NCI-H128 (cell line): Measurements from ENCODE around the gene CIAO2B.
"Not testable (repeated sequence)": the region's sequence is repeated elsewhere in the genome, so short reads cannot be mapped to it uniquely, and the experiment has no call there.

Experiments used
- DNase-seq: peaks from one replicate; lab custom pipeline; 2025; ENCODE audit not compliant: unreplicated experiment; lab: John Stamatoyannopoulos, UW

The CIAO2B gene

GRCh38 chr16:66904846-66905632, 29.2 kb downstream of the CIAO2B start:
- DNase-seq: no peak

DNA sequence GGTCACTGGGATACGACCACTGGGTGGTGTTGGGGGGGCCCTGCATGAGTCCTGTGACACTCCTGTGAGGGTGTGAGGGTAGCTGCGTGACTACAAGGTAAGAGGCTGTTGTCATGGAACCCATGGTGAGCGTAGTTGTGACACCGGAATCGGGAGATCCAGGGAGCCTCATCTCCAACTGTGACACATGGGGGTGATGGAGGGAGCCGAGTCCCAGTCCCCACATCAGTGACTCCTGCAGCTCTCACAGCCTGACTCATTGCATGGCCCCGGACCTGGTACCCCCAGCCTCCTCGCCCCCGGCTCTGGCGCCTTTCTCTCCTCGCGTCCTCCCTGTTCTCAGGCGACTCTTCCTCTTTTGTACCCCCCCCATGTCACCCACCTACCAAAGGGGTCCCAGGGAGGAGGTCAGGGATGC, 29.8 kb downstream of the CIAO2B start:
- DNase-seq: no peak

DNA sequence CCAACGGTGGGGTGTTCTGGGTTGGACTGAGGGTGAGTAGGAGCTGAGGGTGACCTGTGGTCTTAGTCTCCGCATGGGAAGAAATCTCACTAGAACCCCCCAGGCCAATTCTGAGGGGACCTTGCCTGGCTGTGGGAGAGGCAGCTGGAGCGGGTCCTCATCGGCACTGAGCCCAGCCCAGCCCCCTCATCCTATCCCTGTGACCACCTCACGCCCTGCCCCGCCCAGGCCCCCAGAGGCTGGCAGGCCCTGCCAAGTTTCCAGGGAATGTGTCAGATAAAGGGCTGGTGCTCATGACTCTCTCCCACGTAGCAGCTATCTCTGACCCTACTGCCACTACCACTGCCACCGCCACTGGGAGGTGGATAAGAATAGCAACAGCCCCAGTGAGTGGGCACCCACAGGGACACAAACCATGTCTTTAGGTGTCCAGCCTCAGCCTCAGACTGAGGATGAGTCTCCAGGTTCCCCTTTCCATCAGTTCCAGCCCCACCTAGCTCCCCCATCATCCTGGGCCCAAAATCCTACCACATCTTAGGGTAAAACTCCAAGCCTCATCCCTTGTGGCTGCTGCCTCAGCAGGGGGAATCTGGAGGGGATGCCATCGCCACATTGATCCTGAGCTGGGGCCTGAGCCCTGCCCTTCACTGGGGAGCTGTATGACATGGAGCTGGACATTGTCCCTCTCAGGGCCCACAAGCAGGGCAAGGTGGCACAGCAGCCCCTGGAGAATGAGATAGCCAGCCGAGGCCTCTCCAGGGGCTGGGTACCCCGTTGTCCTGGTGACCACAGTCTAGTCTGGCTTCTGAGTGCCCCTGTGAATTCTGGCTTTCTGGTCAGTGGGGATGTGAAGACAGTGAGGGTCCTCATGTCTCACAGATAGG, 30.4 kb downstream of the CIAO2B start:
- DNase-seq: no peak

DNA sequence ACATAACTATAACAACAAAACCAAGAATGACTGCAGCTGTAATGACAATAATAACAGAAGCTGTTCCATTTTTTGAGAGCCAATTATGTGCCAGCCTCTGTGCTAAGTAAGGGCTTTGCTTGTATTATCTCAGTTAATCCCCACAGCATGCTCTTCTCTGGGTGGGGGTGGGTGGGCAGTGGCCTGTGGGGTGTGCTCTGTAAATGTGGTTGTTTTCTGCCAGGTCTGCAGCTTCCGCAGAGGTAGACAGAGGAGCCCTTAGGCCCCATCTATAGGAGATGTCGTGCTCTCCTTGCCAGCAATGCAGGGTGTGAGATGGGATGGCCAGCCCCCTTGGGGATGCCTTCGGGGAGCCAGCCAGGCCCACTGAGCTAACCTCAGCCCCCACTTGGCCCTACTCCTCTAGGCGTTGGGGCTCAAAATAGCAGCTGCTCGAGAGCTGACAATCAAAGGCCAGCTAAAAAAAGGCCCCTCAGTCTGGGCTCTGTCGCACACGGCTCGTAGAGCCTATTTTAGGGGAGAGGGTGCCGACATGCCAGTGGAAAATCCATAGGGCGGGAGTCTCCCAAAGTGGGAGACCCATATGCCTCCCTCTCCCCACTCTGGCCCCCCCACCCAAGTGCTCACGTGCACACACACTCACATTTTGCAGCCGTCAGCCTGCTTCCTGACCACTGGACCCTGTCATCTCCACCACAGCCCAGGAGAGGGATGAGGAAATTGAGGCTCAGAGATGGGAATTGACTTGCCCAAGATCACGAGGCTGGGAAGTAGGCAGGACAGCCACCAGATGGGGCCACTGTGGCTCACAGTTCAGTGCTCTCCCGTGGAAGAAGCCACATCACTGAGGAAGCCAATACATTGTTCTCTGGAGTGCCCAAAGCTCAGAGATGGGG, 31.3 kb downstream of the CIAO2B start:
- no peak for DNase-seq

DNA sequence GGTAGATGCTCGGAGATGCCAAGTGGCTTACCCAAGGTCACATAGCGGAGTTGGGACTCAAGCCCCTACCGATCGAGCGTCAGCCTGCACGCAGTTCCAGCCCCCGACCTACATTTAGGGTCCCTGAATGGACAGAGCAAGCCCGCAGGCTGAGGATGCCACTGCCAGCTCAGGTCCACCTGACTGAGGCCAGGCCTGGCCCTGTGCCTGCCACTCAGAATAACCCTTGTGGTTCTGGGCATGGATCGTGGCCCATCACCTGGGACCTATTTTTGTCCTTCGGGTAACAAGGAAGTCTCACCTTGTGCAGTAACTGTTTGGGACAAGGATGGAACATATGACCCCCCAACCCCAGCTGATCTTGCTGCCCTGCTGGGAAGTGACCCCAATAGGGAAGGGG, 32.6 kb downstream of the CIAO2B start:
- no peak for DNase-seq

DNA sequence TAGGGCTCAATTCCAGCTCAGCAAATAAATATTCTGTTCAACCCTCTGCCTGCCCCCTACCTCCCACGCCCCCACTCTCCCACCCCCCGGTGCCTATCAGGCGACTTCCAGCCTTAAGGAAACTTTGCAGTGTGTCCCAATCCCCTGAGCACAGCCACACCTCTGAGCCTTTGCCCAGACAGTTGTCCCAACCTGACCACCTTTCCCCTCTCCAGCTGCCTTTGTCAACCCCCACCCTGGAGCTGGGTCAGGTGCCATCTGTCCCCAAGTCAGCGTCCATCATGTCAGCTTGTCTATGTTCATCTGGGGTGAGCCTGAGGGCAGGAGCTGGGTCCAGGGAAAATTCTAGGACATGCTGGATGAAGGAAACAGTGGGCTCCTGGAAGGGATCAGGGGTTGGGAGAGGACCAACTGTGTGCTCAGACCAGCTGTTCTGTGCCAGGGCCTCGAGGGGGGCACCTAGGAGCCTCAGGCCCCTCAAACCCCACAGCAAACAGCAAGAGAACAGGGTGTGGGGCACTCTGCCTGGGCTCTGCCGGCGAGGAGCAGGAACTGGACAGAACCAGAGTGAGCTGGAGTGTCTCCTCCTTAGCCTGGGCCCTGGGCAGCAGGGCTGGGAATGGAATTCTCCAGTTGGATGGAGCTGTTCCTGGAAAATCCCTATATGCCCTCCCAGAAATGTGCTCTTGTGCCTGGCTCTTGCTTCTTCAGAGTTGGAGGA, 33.3 kb downstream of the CIAO2B start:
- DNase-seq: no peak

- DNase-seq: no peak
These were observed 34.1 kb downstream of the CIAO2B start for GRCh38 chr16:66899945-66900710.

- no peak for DNase-seq
These were observed 34.8 kb downstream of the CIAO2B start for GRCh38 chr16:66899310-66899944.

GRCh38 chr16:66898933-66899309, 35.3 kb downstream of the CIAO2B start:
- DNase-seq: no peak

DNA sequence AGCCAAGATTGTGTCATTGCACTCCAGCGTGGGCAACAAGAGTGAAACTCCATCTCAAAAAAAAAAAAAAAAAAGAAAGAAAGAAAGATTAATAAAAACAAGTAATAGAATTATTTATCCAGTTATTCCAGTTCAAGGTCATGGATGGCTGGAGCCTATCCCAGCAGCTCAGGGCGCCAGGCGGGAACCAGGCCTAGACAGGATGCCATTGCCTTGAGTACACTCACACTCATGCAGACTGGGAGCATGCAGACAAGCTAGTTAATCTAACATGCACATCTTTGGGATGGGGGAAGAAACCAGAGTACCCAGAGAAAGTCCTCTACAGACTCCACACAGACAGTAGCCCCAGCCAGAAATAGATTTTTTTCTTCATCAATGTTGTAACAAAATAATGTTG, 36.0 kb downstream of the CIAO2B start:
- no peak for DNase-seq

DNA sequence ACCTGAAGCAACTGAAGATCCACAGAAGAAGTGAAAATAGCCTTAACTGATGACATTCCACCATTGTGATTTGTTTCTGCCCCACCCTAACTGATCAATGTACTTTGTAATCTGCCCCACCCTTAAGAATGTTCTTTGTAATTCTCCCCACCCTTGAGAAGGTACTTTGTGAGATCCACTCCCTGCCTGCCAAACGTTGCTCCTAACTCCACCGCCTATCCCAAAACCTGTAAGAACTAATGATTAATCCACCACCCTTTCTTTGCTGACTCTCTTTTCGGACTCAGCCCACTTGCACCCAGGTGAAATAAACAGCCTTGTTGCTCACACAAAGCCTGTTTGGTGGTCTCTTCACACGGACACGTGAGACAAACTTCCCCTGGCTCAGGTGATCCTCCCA, 37.5 kb downstream of the CIAO2B start:
- DNase-seq: not testable (repeated sequence)

GRCh38 chr16:66895999-66896398, 38.2 kb downstream of the CIAO2B start:
- DNase-seq: no peak

DNA sequence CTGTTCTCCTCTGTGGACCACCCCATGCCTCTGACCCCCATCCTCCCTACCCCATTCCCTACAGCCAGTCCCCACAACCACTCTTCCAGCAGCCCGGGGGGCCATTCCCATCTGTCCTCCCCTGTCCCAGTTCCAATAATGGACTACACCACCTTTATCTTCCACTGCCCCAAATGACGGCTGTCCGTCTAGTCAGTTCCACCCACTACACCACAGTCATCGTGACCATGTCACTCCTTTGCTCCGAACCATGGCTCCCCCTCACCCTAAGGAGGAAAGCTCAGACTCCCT, 38.6 kb downstream of the CIAO2B start:
- no peak for DNase-seq

GRCh38 chr16:66894948-66895688, 39.1 kb downstream of the CIAO2B start:
- DNase-seq: peak; percentile 21

GRCh38 chr16:66894055-66894454, 40.1 kb downstream of the CIAO2B start:
- DNase-seq: no peak

GRCh38 chr16:66891797-66892196, 42.4 kb downstream of the CIAO2B start:
- DNase-seq: no peak

- no peak for DNase-seq
These were observed 42.8 kb downstream of the CIAO2B start for GRCh38 chr16:66891360-66891759.

DNA sequence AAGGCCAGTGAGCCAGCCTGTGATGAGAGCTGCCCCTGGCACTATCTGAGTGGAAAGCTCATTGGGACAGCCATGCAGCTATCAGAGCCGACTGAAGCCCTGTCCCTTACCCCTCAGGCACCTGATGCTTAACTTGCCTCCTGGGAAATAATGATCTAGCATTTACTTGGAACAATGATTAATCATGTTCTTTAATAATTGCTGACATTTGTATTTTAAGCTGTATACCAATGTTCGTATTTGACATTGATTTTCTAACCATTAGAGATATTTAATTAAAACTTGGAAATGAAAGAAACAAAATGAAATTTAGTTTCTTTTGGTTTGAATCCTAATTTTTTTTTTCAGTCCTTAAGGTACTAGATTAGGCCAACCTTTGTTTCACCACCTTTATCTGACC, 43.4 kb downstream of the CIAO2B start:
- DNase-seq: no peak

- DNase-seq: no peak
These were observed 44.6 kb downstream of the CIAO2B start for GRCh38 chr16:66889622-66890021.
